Inflammatory macrophage treated with lipopolysaccharide for 4 hours (primary cell): ENCODE data around the gene ETV7.
"Not testable (repeated sequence)": the region's sequence is repeated elsewhere in the genome, so short reads cannot be mapped to it uniquely, and the experiment has no call there.

Experiments
- DNase-seq: peaks from one replicate; pipeline ENCODE4 v3.0.0-alpha.2; 2020

ETV7 gene

GRCh38 chr6:36383606-36384005 is 3.9 kb downstream of the ETV7 start:
- no peak for DNase-seq

DNA sequence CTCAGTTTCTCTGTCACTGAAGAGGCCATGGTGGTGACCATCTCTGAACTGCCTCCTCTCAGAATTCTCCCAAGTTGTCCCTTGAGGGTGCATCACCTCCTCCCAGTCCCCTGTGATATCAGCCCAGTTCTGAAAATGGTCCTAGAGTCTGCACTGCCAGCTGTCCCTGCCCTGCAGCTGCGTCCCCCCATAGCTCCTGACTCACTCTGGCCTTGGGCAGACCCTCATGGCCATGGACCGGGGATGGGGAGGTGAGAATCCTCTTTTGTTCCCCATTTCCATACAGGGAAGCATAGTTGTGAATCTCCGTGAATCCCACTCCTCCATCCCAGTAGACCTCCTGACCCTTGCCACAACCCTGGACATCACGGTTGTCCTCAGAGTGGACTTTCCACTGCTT is 4.5 kb downstream of the ETV7 start:
- no peak for DNase-seq

- DNase-seq: no peak
These were observed 5.7 kb downstream of the ETV7 start for GRCh38 chr6:36381502-36382389.

DNA sequence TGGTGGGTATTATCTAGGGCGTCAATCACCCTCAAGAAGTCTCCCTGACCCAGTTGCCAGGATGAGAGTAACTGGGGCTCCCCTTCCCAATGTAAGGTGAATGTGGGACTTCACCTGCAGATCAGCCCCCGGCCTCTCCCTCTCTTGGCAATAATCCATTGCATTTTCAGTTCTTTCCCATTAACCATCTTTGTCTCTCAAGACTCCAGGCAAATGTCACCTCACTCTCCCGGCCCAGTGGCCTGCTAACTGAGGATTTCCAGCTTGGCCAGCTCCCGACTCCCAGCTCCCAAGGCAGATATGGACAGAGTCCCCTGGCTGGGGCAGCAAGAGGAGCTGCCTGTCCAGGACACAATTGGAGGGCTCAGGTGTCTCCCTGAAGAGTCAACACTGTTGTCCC is 7.3 kb downstream of the ETV7 start:
- no peak for DNase-seq

GRCh38 chr6:36378936-36379335 is 8.5 kb downstream of the ETV7 start:
- DNase-seq: no peak

GRCh38 chr6:36378243-36378920 is 9.1 kb downstream of the ETV7 start:
- no peak for DNase-seq

DNA sequence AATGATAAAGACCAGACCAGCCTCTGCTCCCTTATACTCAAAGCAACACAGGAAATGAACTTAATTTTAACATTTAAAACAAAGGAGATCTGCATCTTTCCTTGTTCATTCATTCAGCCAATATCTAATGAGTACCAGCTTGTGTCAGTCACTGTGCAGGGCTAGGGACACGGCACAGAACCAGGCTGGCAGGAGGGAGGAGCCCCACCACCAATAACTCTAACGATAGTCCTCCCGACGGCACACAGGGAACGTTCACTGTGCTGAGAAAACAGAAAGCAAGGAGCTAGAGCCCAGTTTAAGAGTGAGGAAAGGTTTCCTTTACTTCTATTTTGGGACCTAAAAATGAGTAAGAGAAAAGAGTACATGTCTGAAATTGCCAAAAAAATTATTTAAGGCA is 9.9 kb downstream of the ETV7 start:
- DNase-seq: no peak

DNA sequence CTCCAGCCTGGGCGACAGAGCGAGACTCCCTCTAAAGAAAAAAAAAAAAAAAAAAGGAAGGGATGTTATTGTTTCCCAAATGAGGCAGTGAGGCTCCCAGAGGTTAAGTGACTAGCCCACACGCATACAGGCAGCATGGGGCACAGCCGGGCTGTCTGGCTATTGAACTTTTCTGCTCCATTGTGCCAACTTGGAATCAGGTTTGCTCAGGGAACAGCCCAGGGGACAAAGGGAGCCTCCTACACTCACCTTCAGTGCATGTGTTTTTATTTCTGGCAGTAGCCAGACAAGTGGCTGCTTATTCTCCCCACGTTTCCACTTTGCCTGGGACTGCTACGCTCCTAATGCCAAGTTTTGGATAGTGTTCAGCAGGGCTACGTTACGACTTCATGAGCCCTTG is 10.7 kb downstream of the ETV7 start:
- DNase-seq: no peak

DNA sequence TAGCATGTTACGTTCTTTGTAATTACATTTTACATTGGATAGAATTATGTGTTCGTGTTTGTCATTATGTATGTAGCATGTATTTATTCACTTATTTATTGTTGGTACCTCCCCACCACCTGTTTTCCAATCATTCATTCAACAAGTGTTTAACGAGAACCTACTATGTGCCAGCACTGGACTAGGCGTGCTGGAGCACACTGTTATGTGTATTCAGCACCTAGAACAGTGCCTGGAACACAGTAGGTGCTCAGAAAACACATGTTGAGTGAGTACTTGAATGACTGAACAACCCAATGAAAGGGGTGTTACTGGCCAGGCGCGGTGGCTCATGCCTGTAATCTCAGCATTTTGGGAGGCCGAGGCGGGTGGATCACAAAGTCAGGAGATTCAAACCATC is 11.3 kb downstream of the ETV7 start:
- no peak for DNase-seq

- no peak for DNase-seq
These were observed 11.8 kb downstream of the ETV7 start for GRCh38 chr6:36375644-36376155.

DNA sequence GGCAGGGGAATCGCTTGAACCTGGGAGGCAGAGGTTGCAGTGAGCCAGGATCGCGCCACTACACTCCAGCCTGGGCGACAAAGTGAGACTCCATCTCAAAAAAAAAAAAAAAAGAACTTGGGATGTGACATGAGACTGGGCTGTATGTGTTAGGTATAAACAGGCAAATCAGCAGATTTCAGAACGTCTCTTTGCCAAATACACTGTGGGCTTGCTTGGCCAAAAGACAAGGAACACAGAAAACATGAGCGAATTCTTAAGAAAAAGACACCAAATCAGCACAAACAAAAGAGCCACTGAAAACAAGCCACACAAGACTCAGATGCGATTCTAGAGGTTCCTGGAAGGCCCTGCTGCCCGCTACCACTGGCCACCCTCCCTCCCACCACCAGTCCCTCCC is 12.5 kb downstream of the ETV7 start:
- DNase-seq: no peak

DNA sequence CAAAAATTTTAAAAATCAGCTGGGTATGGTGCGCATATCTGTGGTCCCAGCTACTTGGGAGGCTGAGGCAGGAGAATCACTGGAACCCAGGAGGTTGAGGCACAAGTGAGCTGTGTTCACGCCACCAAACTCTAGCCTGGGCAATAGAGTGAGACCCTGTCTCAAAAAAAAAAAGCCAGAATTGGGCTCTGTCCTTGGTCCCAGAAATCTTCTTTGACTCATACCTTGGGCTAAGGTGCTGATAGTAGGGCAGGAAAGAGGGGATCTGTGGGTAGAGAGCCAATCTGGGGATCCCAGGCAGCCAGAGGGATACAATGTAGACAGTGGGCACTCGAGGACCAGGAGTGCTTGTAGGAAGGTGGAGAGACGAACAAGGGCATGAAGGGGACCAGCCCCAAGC is 13.3 kb downstream of the ETV7 start:
- no peak for DNase-seq

- no peak for DNase-seq
These were observed 14.0 kb downstream of the ETV7 start for GRCh38 chr6:36373368-36374019.

- DNase-seq: no peak
These were observed 15.4 kb downstream of the ETV7 start for GRCh38 chr6:36372088-36372487.

DNA sequence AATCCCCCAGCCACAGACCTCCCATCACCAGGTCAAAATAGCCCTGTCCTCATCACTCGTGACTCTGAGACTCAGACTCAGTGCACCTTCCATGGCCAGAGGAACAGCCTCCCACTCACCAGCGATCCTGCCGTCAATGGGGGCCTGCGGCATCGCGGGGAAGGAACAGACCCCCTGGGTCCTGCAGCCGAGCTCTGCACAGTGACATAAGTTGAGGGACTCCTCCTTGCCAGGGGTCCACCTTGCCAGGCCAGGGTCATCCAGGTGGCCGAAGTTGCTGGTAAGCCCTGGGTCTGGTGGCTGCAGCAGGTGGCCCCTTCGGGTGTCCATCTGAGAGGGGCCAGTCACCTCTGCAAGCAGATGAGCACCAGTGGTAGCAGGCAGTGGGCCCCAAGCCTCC is 16.3 kb downstream of the ETV7 start:
- no peak for DNase-seq

DNA sequence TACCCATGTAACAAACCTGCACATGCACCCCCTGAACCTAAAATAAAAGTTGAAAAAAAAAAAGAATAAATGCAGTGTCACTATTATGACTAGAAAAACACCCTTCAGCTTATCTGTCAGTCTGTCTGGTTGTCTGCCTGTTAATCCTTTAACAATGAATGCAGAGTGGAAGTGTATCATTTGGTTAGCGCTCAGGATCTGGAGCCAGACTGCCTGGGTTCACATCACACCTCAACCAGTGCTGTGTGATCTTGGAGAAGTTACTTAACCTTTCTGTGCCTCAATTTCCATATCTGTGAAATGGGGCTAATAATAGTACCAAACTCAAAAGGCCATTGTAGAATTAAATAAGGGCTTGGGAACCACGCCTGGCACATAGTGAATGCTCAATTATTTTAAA is 16.8 kb downstream of the ETV7 start:
- DNase-seq: no peak

DNA sequence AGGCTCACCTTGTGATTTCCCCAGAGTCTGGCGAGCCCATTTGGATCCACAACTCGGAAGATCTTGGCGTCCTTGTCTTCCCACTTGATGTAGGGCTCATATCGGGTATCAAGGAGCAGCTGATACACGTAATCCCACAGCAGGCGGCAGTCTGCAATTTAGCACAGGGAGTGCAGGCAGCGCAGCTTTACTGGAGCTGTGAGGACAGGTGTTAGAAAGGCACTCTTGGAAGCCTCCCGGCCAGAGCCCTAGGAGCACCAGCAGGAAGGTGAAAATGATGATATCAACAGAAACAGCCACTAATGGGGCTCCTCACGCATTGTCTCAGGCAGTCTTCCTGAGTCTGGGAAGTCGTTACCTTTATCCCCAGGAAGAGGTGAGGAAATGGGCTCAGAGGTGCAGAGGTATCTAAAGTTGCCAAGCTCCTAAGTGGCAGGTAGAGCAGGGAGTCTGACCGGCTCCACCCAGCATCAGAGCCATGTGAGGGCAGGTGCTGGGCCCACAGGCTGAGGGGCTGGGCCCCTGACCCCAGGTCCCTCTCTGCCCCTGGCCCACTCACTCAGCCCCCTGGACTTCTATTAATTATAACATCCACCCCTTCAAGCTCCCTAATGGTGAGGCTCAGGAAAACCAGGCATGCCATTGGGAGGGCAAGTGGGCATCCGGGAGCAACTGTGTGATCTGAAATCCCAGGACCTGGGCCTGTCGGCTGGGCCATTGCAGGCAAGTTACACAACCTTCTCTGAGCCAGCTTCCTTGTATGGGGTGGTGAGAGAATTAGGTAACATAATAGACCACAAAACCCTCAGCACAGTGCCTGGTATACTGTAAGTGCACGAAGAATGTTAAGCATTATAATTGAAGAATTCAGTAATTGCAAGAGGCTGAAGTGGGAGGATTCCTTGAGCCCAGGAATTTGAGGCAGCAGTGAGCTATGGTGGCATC is 18.3 kb downstream of the ETV7 start:
- DNase-seq: peak; percentile 81

- DNase-seq: no peak
These were observed 19.0 kb downstream of the ETV7 start for GRCh38 chr6:36368421-36368820.

DNA sequence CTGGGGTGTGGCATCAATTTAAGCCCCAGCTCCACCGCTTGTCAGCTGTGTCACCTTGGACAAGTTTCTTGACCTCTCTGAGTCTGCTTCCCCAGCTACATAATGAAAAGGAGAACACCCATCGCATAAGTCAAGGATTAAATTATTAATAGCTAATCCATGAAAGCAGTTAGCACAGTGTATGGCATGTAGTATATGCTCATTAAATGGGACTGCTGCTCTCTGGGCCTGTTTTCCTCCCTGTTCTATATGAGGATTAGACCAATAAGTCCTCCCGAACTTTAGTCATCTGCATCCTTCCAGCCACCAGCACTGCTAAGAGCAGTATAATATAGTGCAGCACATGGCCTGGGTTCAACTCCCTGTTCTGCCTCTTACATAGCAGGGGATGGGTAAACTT is 19.7 kb downstream of the ETV7 start:
- DNase-seq: no peak

GRCh38 chr6:36364669-36365479 is 22.6 kb downstream of the ETV7 start:
- DNase-seq: peak; percentile 59

GRCh38 chr6:36364061-36364635 is 23.3 kb downstream of the ETV7 start:
- not testable (repeated sequence) for DNase-seq
